Activated naive CD8-positive, alpha-beta T cell treated with anti-CD3 and anti-CD28 coated beads, Interleukin-2, amount 50 U/mL, for 16 hours (primary cell): ENCODE results near the gene VPS52.
"Not testable (repeated sequence)": the region's sequence is repeated elsewhere in the genome, so short reads cannot be mapped to it uniquely, and the experiment has no call there.

Source experiments
- DNase-seq: peaks from one replicate; pipeline ENCODE4 v3.0.0-alpha.2; 2020; ENCODE audit warnings: low read depth, low spot score

The VPS52 gene

GRCh38 chr6:33250731-33251130, 20.9 kb downstream of the VPS52 start:
- no peak for DNase-seq

DNA sequence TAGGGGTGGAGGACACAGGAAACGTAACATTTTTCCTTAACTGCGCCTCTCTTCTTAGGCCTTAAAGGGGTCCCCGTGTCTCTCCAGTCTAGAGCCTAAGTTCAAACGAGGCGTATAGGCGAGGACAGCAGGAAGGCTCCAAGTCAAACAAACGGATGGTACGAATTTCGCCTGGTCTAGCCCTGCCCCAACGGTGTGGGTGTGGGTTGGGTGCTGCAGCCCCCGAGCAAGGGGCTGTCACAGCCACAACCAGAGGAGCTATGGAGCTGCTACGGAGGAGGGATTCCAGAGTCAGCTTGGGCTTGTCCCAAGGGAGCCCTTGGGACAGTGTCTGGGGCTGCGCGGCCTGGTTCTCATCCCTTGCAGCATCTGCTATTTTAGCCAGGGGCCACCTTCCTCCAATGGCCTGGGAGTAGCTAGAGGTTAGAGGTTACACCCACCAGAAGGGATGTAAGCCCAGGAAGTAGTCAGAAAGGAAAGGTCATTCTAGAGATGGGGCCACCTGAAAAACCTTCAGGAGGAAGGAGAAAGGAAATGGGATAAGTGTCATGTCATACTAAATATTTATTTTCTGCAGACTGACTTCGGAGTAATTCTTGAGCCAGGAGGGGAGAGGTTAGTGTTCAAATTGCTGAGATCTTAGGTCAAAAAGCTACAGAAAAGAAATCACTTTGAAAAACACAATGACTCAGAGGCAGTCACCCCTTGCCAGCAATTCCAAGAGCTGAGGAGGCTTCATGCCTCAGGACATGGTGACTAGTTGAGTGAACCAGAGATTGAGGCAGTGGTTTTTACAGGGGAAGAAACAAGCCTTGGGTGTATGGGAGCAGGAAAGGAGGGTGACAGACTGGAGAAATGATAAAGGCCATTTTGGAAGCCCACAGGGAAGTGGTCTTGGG, 21.7 kb downstream of the VPS52 start:
- DNase-seq: no peak

DNA sequence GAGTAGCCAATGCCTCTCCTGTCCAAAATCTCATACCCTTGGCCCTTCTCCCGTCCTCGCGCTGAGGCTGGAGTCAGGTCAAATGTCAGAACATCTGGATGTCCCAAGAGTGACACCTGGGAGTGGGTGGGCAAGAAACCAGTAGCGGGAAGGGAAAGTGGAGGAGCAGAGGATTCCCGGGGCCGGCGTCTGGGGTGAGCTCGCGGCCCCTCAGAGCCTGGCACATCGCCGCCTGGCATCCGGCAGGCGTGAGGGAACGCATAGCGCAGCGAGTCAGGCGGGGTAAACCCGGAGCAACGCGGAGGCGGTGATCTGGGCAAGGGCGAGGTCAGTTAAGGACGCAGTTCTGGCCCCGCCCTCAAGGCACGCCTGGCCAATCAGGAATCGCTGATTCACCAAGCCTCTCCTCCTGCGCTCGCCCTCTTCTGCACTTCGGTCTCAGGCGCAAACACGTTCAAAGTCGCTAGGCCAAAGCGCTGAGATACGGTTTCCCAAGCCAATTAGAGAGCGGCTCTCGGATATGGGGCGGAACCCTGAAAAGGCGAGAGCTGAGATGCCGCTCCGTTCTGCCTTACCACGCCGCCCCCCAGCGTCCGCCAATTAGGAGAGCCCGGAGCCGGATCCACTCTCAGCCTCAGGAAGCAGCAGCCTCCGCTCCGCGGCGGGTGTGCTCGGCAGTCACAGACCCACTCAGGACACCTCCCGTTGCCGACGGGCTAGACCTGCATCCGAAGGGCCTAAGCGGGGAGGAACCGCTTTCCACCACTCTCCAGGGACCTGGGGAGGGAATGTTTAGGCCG, 22.5 kb downstream of the VPS52 start:
- peak; percentile 80 for DNase-seq

DNA sequence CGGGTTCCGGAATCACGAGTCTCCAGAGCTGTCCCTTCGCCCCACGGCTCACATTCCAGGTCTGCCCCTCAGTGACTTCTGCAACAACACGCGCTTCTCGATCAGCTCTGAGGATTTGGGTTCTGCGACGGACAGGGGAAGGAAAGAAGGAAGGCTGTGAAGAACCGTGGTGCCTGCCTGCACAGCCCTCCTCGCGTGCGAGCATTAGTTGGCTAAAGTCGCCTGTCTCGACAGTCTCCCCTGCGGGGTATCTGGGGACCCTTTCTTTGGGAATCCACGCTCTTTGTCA, 23.1 kb downstream of the VPS52 start:
- DNase-seq: no peak

DNA sequence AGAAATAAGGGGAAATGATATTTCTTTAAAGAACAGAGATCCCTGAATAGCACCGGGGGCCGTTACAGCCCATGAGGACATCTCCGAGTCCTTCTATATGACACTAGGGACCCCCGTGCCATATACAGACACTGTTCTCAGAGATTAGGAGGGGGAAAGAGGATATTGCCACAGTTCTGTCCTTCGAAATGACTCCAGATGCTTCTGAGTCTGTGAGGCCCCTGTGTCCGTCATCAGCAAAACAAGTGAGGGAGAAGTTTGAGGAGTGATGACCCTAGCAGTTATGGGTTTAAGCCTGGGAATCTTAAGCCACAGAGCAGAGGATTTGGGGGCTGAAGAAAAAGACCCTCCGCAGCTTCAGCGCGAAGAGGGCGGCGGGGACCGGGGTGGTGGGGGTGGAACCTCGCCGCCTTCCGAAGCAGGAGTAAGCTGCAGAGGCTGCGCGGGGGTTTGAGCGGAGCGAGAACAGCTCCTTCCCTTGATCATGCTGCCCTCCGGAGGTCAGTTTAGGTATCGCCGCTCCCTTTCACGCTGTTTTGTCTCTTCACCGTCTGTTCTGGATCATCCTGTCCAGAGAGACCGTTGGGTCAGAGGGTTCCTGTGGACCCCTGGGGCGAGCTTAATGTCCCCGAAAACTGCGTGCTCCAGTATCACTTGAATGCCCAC, 23.6 kb downstream of the VPS52 start:
- peak; percentile 86 for DNase-seq

DNA sequence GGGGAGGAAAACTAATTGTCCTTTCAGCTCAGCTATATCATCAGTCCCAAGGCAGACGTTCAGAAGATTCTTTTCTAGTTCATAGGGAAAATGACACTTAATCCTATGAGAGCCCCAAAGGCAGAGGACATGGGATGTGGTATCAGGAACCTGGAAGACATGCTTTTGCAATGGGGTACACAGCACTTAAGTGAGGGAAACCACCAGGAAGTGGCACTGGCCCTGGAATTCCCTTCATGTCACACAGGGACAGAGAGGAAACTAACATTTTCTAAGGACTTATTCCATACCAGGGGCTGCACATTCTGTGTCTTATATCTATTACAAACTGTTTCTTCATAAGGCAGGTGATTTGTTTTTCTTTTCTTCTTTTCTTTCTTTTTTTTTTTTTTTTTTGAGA, 28.2 kb downstream of the VPS52 start:
- no peak for DNase-seq

DNA sequence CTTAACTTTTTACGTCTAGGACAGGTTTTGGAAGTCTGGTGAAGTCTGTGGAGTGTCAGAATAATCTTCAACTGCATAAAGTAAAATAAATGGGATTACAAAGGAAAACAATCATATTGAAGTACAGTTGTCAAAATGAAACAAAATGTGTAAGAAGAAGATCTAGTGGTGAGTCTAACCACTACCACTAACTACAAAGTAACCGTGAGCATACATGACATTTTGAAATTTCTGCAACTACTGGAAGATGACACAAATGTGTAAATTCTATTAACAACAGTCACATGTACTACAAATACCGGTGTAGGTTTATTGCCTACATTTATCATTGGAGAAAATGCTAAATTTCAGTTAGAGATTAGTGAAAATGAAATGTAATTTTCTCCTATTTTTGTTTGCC, 29.7 kb downstream of the VPS52 start:
- DNase-seq: no peak

DNA sequence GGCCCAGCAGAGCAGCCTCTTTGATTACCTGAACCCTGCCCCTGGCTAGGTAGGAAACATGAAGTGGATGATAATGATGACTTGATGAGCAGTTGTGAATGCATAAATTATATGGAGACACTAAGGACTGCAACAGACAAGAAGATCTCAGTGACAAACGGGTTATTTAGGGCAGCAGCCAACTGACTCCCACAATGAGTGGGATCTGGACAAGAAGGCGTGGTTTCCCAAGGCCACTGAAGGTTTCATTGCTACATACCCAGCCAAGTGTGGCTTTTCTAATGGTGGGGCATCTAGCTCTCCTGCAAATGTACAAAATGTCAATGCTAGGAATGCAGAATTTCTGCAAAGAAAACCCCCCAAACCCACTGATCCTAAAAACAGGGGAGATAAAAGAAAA, 33.9 kb downstream of the VPS52 start:
- no peak for DNase-seq

- no peak for DNase-seq
These were observed 34.8 kb downstream of the VPS52 start for GRCh38 chr6:33236852-33237251.

DNA sequence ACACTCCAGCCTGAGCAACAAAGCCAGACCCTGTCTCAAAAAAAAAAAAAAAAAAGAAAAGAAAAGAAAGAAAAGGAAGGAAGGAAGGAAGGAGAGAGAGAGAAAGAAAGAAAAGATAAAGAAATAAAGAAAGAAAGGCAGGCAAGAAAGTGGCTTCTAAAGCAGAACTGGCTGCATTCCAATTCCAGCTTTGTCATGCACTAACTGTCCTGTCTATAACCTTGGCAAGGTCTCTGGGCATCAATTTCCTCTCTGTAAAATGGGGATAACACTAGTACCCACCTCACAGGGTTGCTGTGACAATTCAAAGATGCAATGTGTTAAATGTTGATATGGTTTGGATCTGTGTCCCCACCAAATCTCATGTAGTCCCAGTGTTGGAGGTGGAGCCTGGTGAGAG, 35.3 kb downstream of the VPS52 start:
- no peak for DNase-seq

DNA sequence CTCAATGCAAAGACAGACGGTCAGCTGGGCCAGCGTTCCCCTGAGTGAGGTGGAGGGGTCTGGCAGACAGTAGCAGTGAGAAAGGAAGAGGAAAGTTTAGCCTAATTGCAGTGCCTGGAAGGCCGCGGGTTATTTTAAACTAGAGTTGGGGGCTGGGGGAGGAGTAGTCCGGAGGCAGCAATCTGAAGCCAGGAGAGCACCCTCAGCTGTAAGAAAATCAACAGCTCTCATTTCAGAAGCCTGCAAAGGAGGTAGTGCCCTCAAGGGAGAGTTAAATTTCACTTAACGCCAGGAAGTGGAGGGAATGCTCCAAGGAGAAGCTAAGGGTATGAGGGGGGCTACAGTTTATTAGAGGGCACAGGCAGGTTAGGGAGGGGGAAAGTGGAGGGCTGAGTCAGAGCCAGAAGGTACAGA, 36.4 kb downstream of the VPS52 start:
- no peak for DNase-seq

DNA sequence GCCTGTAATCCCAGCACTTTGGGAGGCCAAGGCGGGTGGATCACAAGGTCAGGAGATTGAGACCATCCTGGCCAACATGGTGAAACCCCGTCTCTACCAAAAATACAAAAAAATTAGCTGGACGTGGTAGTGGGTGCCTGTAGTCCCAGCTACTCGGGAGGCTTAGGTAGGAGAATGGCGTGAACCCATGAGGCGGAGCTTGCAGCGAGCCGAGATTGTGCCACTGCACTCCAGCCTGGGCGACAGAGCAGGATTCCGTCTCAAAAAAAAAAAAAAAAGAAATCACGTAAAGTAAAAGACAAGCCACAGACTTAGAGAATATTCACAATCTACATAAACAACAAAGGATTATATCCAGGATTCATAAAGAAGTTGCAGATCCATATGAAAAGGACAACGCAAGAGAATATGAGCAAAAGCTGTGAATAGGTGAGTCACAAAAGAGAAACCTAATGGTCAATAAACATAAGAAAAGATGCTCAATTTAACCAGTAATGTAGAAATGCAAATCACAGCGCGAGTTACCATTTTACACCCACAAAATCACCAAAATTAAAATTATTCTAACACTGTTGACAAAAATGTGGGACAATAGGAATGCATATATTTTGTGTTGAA, 45.1 kb downstream of the VPS52 start:
- not testable (repeated sequence) for DNase-seq

DNA sequence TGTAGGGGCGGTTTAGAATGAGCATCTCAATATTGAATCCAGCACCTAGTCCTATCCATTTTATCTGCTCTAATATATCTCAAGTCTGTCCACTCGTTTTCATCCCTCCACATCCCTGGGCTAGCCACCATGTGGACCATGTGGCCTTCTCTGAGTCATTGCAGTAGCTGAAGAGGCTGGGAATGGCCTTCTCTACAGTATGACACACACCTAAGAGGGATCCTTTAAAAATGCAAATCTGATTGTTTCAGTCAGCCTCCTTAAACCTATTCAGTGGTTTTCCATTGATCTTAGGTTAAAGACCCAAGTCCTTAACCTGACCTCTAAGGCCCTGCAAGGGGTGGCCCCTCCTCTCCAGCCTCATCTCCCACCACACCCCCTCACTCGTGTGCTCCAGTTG, 54.0 kb downstream of the VPS52 start:
- no peak for DNase-seq

- DNase-seq: no peak
These were observed 54.4 kb downstream of the VPS52 start for GRCh38 chr6:33217246-33217645.

- DNase-seq: no peak
These were observed 55.5 kb downstream of the VPS52 start for GRCh38 chr6:33216117-33216649.

DNA sequence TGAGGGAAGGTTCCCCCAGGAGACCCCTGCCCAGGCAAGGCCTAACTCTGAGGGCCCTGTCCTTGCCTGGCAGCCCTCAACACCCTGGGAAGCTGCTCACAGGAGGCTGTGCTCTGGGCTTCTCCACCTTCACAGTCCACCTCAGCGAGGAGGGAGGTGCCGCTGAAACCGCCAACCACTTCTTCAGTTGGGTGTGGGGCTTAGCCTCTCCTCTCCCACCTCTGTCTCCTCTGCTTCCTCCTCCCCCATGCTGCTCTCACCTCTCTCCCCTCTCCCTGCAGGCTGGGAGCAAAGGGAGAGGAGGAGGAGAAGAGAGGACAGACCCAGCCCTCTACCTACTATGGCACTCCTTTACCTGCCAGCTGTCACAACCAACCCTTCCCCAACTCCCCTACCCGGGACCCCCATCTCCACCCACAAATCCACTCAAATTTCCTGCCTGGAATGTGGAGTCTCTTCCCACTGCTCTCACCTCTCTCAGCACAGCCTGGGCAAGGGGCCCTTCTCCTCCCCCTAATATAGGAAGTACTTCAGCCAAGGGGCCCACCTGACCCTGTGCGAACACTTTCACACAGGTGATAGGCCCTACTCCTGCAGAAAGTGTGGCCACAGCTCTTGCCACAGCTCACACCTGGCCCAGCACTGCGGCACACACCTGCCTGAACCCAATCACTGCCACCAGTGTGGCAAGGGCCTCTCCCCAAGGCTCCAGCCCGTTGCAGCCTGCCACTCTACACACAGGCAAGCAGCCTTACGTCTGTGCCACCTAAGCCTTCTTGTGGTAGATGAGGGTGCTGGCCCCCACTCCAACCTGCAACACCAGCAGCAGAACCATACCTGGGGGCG, 56.2 kb downstream of the VPS52 start:
- DNase-seq: no peak

- DNase-seq: no peak
These were observed 57.7 kb downstream of the VPS52 start for GRCh38 chr6:33213989-33214335.

GRCh38 chr6:33213166-33213988, 58.3 kb downstream of the VPS52 start:
- no peak for DNase-seq

DNA sequence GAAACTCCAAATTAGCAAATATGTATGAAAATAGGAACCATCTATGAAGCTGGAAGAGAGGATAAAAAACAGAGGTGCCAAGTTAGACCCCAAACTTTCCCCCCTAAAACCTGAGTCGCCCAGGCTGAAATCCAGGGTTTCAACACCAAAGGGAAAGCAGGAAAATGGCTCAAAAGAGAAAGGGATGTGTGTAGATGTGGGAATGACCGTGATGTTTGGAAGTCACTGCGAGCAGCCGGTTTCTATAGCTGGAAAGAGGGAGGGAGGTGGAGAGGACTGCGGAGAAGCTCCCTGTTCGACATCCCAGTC, 58.9 kb downstream of the VPS52 start:
- DNase-seq: no peak

DNA sequence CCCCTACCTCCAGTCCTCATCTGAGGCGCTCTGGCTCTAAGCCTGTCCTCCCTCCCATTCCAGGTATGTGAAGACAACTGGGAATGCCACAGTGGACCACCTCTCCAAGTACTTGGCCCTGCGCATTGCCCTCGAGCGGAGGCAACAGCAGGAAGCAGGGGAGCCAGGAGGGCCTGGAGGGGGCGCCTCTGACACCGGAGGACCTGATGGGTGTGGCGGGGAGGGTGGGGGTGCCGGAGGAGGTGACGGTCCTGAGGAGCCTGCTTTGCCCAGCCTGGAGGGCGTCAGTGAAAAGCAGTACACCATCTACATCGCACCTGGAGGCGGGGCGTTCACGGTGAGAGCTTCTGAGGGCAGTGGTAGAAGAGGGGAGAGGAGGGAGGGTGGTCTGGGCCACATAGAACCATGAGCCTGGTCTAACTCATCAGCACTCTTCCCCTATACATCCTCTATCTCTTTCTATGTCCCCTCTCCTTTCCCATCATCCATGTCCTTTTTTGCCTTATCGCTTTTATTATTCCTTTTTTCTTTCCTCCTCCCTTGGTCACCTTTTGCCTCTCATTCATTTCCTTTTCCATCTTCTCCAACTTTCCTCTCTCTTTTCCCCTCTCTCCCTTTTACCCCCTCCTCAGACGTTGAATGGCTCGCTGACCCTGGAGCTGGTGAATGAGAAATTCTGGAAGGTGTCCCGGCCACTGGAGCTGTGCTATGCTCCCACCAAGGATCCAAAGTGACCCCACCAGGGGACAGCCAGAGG, 59.8 kb downstream of the VPS52 start:
- no peak for DNase-seq
